ENCODE results near the gene TRPM3.

Gene TRPM3

DNA sequence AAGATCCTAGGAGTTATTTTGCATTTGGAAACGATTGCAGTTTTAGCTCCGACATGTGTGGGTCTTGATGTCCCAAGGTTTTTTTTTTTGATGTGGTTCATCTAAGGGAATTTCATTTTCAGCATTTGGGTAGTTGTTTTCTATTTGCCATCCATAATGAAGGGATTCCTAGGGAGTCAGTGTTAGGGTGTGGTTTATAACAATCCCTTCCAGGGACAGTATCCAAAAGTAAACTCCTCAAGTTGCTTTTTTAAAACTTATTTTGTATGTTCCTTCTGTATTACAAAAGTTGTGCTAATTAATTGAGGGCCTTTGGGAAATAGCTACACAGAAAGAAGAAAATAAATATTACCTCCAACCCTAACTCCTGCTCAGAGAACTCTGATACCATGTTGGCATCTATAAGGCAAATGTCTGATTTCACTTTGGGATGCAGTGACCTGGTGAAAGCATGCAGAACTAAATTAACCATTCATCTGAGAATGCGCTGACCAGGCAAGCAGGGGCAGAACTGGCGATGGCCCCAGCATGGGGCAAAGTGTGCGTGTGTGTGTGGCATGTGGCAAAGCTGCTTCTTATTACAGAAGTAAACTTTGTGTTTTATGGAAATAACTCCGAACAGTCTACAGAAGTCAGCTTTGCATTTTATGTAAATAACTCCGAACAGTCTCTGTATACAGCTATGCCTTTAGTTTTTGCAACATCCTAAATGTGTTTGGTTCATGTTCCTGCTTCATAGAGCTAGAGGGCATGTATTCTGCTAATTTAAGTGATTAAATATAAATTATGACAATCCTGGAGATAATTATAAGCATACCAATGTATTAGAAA, 237.2 kb downstream of the TRPM3 start:
- no peaks in the 10 kb centered on the region for H3K9me3 Mint-ChIP-seq (ENCODE audit: low read depth)
- no peaks in the 10 kb centered on the region for H3K4me1 Mint-ChIP-seq (ENCODE audit: low read depth)
- H3K27ac Mint-ChIP-seq = no peak overlapping the region
- peaks cover 4% of the 10 kb centered on the region for H3K27me3 Mint-ChIP-seq
- no peaks in the 10 kb centered on the region for H3K36me3 Mint-ChIP-seq
- no peak overlapping the region for H3K4me3 Mint-ChIP-seq

DNA sequence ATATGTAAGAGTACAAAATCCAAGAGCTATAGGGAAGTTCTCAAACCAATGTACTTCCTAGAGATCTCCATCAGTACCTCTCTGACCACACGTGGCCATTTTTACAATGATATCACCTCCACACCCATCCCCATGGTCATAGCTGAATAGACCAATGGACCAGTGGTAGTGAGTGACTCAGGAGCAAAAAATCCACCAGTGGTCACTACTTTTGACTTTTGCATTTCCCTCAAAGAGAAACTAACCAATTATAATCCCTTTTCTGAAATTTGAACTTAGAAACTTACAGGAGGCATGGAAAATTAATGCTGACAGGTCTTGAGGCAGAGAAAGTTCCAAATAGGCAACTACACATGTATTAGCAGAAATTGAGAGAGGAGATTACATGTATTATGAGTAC, 238.4 kb downstream of the TRPM3 start:
- Mint-ChIP-seq H3K36me3 (no peaks in the 10 kb centered on the region), H3K27ac (no peak overlapping the region), H3K27me3 (no peaks in the 10 kb centered on the region), H3K9me3 (ENCODE audit: low read depth) (no peaks in the 10 kb centered on the region), H3K4me3 (no peak overlapping the region), H3K4me1 (ENCODE audit: low read depth) (no peaks in the 10 kb centered on the region)

DNA sequence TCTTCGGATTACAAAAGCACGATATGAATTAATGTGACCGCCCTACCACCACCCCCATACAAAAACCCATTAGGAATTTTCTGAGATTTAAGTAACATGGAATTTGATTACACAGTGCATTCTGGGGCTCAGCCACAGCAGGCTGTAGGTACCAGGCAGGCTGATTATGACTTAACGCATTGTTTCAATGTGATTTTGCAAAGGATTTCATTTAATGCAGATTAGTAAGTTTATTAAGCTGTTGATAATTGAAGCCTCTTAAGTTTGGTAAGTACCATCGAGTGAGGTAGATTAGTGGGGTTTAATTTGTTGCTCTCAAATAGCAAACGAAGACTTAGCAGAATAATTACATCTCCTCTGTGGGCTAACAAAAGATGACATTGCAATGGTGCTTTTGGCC, 240.1 kb downstream of the TRPM3 start:
- no peak overlapping the region for H3K27ac Mint-ChIP-seq
- H3K4me3 Mint-ChIP-seq = no peak overlapping the region
- no peaks in the 10 kb centered on the region for H3K9me3 Mint-ChIP-seq (ENCODE audit: low read depth)

DNA sequence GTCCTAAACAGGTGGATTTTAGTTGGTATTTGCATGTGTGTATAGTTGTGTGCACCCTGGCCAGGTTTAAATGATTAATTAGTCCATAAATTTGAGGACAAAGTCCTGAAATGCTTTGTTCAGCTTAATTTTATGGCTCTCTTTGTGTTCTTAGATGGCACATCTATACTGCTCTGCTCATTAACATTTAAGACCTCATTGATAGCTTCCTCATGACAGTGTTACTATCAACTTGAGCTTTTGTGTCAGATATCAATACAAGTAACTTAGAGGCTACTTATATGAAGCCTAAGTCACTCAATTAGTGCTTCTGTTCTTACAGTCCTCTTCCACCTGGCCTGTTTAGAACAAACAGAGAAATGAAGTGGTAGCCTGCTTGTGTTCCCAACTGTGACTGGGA, 240.9 kb downstream of the TRPM3 start:
- Mint-ChIP-seq H3K36me3 (no peaks in the 10 kb centered on the region), H3K4me3 (no peak overlapping the region), H3K27ac (no peak overlapping the region), H3K27me3 (no peaks in the 10 kb centered on the region), H3K4me1 (ENCODE audit: low read depth) (no peaks in the 10 kb centered on the region), H3K9me3 (ENCODE audit: low read depth) (no peaks in the 10 kb centered on the region)

More for the DNA sequence above, 240.1 kb downstream of the TRPM3 start:
- no peaks in the 10 kb centered on the region for H3K27me3 Mint-ChIP-seq
- H3K4me1 Mint-ChIP-seq (ENCODE audit: low read depth) = no peaks in the 10 kb centered on the region
- H3K36me3 Mint-ChIP-seq = no peaks in the 10 kb centered on the region

DNA sequence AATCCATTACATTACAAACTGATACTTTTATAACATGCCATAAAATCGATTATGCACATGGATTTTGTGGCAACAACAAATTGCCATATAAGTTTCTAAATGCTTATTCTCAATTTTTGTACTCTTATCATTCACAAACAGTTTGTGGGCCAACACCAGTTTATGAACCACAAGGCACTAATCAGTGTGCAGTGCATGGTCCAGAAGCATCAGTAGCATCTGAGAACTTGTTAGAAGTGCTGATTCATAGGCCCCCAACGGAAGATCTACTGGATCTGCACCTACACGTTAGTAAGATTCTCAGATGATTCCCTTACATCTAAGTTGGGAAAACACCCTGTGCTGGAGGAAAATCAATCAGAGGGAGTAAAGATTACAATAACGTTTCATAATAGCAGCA, 242.8 kb downstream of the TRPM3 start:
- Mint-ChIP-seq H3K27me3 (no peaks in the 10 kb centered on the region), H3K4me1 (ENCODE audit: low read depth) (no peaks in the 10 kb centered on the region), H3K27ac (no peak overlapping the region), H3K4me3 (no peak overlapping the region), H3K36me3 (no peaks in the 10 kb centered on the region), H3K9me3 (ENCODE audit: low read depth) (no peaks in the 10 kb centered on the region)

DNA sequence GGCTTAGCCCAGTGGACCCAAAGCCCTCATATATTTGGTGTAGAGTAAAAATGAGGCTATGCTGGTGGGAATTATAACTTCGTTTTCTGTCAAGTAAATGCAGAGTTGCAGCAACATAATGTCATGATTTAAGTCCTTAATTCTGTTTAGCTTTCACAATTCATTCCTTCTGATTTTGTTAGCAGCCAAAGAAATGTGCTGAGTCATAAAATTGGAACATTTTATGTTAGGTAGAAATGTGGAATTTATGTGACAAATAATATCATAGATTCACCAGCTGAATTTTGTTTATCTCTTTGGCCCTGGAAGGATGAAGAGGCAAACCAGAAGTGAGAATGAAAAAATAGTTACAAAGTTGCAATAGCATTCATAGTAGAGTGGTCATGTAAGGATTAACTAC, 247.0 kb downstream of the TRPM3 start:
- Mint-ChIP-seq H3K36me3 (no peaks in the 10 kb centered on the region), H3K4me3 (no peak overlapping the region), H3K27me3 (peaks cover 2% of the 10 kb centered on the region), H3K4me1 (ENCODE audit: low read depth) (no peaks in the 10 kb centered on the region), H3K27ac (no peak overlapping the region), H3K9me3 (ENCODE audit: low read depth) (no peaks in the 10 kb centered on the region)

DNA sequence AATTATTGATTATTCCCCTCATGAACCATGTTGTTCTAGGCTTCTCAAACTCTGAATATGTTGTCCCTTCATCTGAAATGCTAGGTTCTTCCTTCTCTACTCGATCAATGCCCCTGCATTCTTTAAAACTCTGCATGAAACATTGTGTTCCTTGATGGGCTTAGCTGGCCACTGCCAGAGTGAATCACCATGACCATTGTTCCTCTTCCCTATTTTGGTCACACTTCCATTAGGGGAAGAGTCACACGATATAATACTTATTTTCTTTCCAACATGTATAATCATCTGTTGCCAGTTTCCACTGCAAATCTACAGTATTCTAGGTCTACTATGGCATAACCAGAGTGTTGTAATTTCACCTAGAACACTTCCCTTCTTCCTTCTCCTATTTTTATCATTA, 247.9 kb downstream of the TRPM3 start:
- Mint-ChIP-seq H3K27me3 (peaks cover 3% of the 10 kb centered on the region), H3K36me3 (no peaks in the 10 kb centered on the region), H3K4me1 (ENCODE audit: low read depth) (no peaks in the 10 kb centered on the region), H3K9me3 (ENCODE audit: low read depth) (no peaks in the 10 kb centered on the region), H3K4me3 (no peak overlapping the region), H3K27ac (no peak overlapping the region)

DNA sequence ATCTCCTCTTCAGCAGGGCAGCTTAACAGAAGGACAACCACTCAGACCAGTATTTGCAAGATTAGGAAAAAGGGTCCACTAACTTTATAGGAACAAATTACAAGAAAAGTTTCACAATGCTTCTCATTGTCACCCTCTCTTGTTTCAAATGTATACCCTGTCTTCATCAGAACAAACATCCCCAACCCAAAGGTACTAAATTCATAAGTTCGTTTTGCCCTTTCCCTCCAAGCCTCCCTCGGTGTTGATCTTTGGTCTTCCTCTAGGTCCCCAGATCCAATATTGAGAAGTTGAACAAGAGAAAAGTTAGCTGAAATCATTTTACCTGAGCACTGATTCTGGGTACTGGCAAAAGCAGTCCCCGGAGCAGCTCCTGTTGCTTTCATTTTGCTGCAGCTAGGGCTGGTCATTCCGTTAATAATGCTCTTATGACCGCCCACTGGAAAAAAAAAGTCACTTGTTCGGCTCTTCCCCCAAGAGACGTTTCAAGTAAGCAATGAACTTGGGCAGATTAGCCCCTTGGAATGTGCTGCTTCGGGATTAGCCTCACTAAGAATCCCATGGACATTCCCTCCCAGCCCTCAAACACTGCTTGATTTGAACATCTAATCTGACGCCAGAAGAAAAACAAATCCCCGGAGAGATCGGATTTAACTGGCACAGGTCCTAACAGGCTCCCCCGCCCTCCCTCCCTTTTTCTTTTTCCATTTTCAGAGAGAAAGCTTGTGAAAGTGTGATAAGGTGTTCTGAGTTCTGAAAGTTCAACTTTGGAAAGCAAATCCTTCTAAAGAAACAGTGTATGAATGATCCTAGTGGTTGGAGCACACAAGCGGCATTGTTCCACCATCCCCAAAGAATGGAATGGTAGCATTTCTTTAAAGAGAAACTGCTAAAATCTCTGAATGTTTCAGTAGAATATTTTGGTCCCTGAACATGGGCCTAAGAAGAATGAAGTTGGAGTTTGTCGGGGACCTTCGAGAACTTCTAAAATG, 252.5 kb downstream of the TRPM3 start:
- H3K4me1 Mint-ChIP-seq (ENCODE audit: low read depth) = no peaks in the 10 kb centered on the region
- H3K36me3 Mint-ChIP-seq = no peaks in the 10 kb centered on the region
- H3K27ac Mint-ChIP-seq = no peak overlapping the region
- no peaks in the 10 kb centered on the region for H3K9me3 Mint-ChIP-seq (ENCODE audit: low read depth)
- H3K27me3 Mint-ChIP-seq = peaks cover 6% of the 10 kb centered on the region
- H3K4me3 Mint-ChIP-seq = no peak overlapping the region

DNA sequence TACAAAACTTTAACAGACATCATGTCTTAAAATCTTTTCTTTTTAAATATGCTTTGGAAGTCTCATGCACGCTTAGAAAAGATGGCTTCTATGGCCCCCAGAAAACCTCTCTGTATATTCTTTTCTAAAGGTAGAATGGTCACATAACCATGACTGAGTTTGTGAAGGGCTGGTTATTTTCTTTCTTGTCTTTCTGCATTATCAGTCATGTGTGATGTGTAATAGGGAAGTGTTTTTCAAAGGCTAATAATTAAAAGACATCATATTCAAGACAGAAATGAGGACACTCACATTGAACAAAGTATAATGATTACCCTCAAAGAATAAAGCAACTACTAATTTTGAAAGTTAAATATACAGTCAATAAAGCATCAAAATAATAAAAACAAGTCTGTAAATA, 253.4 kb downstream of the TRPM3 start:
- H3K9me3 Mint-ChIP-seq (ENCODE audit: low read depth) = no peaks in the 10 kb centered on the region
- H3K27ac Mint-ChIP-seq = no peak overlapping the region
- peaks cover 6% of the 10 kb centered on the region for H3K27me3 Mint-ChIP-seq
- no peaks in the 10 kb centered on the region for H3K4me1 Mint-ChIP-seq (ENCODE audit: low read depth)
- H3K36me3 Mint-ChIP-seq = no peaks in the 10 kb centered on the region
- no peak overlapping the region for H3K4me3 Mint-ChIP-seq

DNA sequence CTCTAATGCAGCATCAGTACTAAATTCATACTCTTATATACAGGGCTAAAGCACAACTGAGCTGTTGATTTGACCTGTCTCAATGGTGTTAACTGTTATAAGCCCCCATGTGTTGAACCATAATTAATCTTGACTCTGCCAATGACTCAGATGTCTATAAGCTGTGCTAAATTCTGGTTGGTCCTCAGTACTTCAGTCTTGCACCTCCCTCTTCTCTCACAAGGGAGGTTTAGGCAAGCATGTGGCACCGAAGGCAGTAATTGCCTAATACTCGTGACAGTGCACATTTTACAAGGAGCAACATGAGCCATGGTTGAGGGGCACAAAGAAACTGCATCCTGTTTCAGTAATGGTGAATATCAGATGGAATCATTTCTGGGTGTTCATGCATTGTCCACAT, 255.9 kb downstream of the TRPM3 start:
- Mint-ChIP-seq H3K4me1 (ENCODE audit: low read depth) (no peaks in the 10 kb centered on the region), H3K27me3 (peaks cover 6% of the 10 kb centered on the region), H3K4me3 (no peak overlapping the region), H3K9me3 (ENCODE audit: low read depth) (no peaks in the 10 kb centered on the region), H3K27ac (no peak overlapping the region), H3K36me3 (no peaks in the 10 kb centered on the region)

DNA sequence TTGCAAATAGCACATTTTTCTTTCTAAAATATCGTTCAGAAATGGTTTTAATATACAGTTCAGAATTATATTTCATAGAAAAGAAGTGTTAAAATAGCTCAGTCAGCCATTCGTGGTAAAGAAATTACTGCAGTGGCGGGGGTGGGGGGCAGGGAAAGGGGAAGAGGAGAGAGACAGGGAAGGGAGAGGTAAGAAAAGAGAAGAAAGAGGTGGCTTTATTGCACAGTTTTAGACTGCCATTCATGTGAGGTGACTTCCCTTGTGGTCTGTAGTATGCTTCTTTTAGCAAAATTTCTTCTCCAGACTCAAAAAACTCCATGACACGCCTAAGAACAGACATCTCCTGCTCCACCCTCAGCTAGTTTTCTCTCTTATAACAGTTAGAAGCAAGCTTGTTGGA, 259.6 kb downstream of the TRPM3 start:
- H3K4me1 Mint-ChIP-seq (ENCODE audit: low read depth) = no peaks in the 10 kb centered on the region

DNA sequence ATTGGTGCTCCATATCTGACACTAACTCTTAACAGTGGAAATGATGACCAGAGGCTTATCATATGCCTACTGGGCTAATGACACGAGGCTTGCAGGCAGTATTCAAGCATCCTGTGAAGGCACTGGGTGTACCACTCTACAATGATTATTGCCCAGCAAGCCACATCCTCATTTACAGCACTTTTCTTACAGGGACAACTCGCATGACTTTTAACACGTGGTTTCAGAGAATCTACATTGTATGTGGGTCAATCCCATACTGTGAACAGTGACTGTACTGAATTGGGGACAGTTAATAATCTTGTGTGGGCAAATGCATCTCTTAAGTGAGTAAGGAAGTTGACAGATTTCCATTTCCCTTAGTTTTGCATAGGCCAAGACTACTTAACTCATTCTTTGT, 260.0 kb downstream of the TRPM3 start:
- Mint-ChIP-seq H3K4me1 (ENCODE audit: low read depth) (no peaks in the 10 kb centered on the region), H3K27me3 (peaks cover 3% of the 10 kb centered on the region), H3K36me3 (no peaks in the 10 kb centered on the region), H3K4me3 (no peak overlapping the region), H3K27ac (no peak overlapping the region), H3K9me3 (ENCODE audit: low read depth) (no peaks in the 10 kb centered on the region)

More for the DNA sequence above, 259.6 kb downstream of the TRPM3 start:
- Mint-ChIP-seq H3K27me3 (peaks cover 3% of the 10 kb centered on the region), H3K27ac (no peak overlapping the region), H3K9me3 (ENCODE audit: low read depth) (no peaks in the 10 kb centered on the region), H3K36me3 (no peaks in the 10 kb centered on the region), H3K4me3 (no peak overlapping the region)

DNA sequence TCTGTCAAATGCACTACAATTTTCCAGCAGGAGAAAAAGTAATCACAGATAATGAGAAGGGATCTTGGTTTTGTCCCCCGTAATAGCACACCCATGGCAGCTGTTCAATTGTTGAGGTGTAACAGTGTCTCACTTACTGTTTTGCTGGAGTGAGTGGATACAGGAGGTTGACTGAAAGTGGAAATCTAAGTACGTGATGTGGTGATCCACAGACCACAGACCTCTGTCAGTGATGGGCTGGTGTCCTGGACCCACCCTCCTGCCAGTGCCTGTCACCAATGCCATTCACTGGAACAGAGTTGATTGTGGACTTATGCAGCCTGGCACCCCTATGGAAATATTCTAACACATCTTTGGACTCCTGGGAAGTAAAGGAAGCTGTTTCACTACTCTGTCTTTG, 261.7 kb downstream of the TRPM3 start:
- Mint-ChIP-seq H3K27ac (no peak overlapping the region), H3K27me3 (peaks cover 2% of the 10 kb centered on the region), H3K36me3 (no peaks in the 10 kb centered on the region), H3K4me1 (ENCODE audit: low read depth) (no peaks in the 10 kb centered on the region), H3K9me3 (ENCODE audit: low read depth) (no peaks in the 10 kb centered on the region), H3K4me3 (no peak overlapping the region)

DNA sequence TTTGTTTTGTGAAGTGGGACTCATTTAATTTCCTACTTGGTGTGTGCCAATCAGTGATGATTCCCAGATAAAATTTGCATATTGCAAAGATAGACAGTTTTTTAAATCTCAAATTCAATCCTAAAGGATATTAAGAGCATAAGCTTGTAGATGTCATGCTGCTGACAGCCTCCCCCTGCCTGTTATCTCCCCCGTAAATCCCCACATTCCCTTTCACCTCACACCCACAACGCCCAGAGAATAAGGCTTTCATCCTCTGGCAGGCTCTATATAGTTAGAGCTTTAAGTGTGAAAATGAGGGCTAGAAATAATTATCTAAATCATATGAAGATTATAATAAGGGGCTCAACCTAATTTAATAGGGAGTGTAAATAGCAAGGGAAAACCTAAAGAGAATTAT, 265.0 kb downstream of the TRPM3 start:
- no peaks in the 10 kb centered on the region for H3K36me3 Mint-ChIP-seq
- no peaks in the 10 kb centered on the region for H3K9me3 Mint-ChIP-seq (ENCODE audit: low read depth)
- H3K27ac Mint-ChIP-seq = no peak overlapping the region
- no peaks in the 10 kb centered on the region for H3K4me1 Mint-ChIP-seq (ENCODE audit: low read depth)
- H3K4me3 Mint-ChIP-seq = no peak overlapping the region
- H3K27me3 Mint-ChIP-seq = no peaks in the 10 kb centered on the region

DNA sequence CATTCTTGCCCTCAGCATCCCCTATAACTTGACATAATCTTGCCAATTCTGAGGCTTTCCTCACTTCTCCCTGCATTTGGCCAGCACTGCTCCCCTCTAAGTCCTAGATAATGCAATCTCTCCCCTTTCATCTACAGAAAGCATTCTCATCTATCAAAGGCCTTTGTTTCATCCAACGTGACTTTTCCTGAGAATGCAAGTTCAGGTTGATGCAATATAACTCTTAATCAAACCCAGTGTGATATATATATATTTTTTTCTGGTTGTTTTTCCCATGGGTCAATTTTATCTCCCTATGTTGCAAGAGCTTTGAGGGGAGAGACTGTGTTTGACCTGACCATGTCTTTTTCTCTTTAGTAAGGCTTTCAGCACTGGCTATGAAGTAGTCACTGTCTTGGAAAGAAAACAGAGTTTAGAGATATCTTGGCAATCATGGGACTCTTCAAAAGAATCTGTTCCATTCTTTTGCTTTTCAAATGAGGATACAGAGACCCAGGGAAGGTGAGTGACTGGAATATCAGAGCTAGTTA, 268.6 kb downstream of the TRPM3 start:
- no peaks in the 10 kb centered on the region for H3K27me3 Mint-ChIP-seq
- no peak overlapping the region for H3K4me3 Mint-ChIP-seq
- no peaks in the 10 kb centered on the region for H3K9me3 Mint-ChIP-seq (ENCODE audit: low read depth)
- H3K36me3 Mint-ChIP-seq = no peaks in the 10 kb centered on the region
- no peaks in the 10 kb centered on the region for H3K4me1 Mint-ChIP-seq (ENCODE audit: low read depth)
- H3K27ac Mint-ChIP-seq = no peak overlapping the region
